Stomach (tissue), 4 donors: ENCODE measurements around the gene NAPG.

ENCODE experiments used
- CTCF ChIP-seq, 7 experiments: fragments of 450-650 bp in 4 of 7; fragments of 200-600 bp in 3 of 7; sonication (generic) in 3 of 7; IDR thresholded peaks; one replicate each; pipeline ENCODE4 v1.5.1; 2016 to 2019; ENCODE audit warnings: antibody characterized with exemption in 7 of 7, control low read depth in 2 of 7, mild to moderate bottlenecking in 1 of 7
- EP300 ChIP-seq: sonication (generic); formaldehyde crosslinking; IDR thresholded peaks from one replicate; pipeline ENCODE4 v1.6.1; 2017; ENCODE audit warnings: antibody characterized with exemption

- TF ChIP-seq CTCF (IDR thresholded peaks at IDR 0.05) (no peak), EP300 (no peak)
Measured at GRCh38 chr18:10559553-10560451, 34.0 kb downstream of the NAPG start.
